GM12872 (cell line): ENCODE data around the gene ATXN7L1.

ENCODE experiments used
- TF ChIP-seq, protein P1 (sequence below): IDR thresholded peaks from 3 replicates; pipeline ENCODE4 v1.5.1; 2011; ENCODE audit warnings: low read depth, mild to moderate bottlenecking, low read length, moderate library complexity; ENCODE audit not compliant: insufficient read depth

Gene ATXN7L1

DNA sequence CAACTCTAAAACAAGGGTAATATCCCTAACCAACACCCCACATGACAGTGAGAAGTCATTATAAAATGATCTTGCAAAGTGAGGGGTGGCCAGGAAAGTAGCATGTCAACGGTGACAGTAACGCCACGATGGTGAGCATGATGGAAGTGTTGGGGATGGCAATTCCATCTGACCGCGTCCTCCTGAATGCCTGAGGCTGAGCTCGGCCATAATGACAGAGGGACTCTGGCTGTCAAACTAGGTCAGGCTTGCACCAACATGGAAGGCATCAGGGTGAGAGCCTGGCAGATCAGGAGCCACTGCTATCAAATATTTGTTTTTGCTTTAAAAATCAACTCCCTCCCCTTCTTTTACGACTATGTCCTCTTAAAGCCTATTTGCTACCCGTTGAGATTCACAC, 239.4 kb downstream of the ATXN7L1 start:
- TF ChIP-seq, protein P1, sequence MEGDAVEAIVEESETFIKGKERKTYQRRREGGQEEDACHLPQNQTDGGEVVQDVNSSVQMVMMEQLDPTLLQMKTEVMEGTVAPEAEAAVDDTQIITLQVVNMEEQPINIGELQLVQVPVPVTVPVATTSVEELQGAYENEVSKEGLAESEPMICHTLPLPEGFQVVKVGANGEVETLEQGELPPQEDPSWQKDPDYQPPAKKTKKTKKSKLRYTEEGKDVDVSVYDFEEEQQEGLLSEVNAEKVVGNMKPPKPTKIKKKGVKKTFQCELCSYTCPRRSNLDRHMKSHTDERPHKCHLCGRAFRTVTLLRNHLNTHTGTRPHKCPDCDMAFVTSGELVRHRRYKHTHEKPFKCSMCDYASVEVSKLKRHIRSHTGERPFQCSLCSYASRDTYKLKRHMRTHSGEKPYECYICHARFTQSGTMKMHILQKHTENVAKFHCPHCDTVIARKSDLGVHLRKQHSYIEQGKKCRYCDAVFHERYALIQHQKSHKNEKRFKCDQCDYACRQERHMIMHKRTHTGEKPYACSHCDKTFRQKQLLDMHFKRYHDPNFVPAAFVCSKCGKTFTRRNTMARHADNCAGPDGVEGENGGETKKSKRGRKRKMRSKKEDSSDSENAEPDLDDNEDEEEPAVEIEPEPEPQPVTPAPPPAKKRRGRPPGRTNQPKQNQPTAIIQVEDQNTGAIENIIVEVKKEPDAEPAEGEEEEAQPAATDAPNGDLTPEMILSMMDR = no peak

DNA sequence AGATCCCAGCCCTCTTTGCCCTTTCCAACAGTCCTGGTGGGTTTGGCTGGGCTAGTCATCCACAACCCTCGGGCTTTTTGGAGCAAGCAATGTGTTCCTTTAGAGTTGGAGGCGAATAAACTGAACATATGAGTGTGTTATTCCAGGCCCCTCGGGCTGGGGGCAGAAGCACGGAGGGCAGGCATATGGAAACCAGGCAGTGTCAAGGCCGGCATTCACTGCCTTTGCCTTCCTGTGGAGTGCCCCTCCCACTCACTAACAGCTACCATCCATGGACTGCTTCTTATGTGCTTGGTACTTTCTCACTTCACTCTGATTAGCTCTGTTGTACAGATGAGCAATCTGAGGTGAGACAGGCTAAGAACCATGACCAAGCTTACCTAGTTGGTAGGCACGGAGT, 241.2 kb downstream of the ATXN7L1 start:
- TF ChIP-seq, protein P1 = no peak

DNA sequence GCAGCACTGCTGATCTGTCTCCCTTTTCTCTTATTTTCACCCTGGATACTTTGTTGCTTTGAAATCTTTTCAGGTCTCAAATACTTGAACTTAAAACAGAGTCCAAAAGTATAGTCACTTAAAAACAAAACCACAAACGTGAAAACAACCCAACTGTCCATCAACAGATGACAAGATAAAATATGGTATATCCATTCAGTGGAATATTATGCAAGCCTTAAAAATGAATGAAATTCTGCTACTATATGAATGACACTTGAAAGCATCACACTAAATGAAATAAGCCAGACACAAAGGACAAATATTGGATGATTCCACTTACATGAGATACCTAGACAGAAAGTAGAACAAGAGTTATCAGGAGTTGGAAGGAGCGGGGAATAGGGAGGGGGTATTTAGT, 250.4 kb downstream of the ATXN7L1 start:
- TF ChIP-seq, protein P1 = no peak

GRCh38 chr7:105623906-105624305, 252.5 kb downstream of the ATXN7L1 start:
- TF ChIP-seq, protein P1 = no peak

GRCh38 chr7:105623378-105623777, 253.0 kb downstream of the ATXN7L1 start:
- TF ChIP-seq, protein P1 = no peak

- TF ChIP-seq, protein P1 = no peak
Observed at GRCh38 chr7:105622106-105622731, 254.2 kb downstream of the ATXN7L1 start.

DNA sequence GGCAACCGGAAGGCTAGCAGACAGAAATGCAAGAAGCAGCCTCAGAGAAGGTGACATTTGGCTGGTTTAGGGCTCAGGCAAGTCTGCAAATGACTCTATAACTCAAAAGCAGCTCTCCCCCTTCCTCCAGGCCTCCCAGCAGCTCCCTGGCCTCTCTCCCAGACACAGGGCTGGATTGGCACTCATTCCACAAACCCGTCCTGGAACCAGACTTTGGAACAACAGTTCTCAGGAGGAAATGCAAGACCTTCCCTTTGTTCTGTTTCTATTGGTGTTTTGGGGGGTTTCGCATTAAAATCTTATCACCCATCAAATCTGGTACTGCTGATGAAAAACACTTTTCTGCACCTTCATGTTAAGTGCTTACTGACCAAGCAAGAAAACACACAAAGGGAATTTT, 254.8 kb downstream of the ATXN7L1 start:
- TF ChIP-seq, protein P1 = no peak
